EL (cell line): ENCODE measurements around the gene GATM.
"Not testable (repeated sequence)": the region's sequence is repeated elsewhere in the genome, so short reads cannot be mapped to it uniquely, and the experiment has no call there.

Experiments
- DNase-seq: peaks from one replicate; pipeline ENCODE4 v3.0.0-alpha.2; 2016

The GATM gene

DNA sequence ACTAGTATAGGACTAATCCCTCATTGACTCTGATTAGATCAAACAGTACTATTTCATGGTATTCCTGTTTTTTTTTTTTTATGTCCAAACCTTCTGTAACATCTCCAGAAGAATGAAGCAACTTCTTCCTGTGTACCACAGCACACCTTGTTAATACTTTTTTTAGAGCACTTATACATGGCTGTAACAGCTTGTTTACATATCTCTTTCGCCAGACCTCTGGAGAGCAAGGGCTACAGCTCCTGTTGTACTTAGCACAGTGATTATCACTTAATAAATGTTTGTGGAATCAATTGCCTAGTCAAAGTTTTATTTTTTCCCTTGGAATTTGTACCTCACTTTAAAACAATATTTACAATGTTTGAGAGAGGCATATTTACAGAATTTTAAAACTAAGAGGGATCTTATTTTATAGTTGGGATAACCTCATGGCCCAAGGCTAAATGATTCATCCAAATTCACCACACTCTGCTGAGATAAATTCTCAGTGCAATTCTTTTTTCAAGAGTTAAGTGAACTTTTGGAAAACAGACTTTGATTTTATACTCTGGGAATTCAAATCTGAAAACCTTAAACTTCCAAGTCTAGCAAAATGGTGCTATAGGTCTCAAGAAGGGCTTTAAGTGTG lies 9.2 kb upstream of the GATM start:
- DNase-seq, result peak; percentile 14

DNA sequence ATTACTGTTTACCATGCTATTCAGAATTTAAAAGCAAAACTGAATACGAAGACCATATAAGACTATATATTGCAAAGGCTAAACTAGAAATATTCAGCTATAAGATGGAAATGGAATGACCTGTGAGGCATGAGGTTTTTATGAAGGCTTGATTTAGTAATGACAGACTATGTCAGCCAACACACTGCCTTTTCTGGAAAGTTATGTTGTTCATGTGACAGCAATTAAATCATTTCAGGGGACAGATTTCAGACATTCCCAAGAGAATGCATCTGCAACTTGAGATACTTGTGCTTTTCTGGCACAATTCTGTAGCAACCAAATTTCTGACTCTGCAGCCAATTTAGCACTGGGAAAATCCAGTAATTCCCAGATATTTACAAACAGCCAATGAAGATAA lies 8.6 kb upstream of the GATM start:
- DNase-seq, result no peak

DNA sequence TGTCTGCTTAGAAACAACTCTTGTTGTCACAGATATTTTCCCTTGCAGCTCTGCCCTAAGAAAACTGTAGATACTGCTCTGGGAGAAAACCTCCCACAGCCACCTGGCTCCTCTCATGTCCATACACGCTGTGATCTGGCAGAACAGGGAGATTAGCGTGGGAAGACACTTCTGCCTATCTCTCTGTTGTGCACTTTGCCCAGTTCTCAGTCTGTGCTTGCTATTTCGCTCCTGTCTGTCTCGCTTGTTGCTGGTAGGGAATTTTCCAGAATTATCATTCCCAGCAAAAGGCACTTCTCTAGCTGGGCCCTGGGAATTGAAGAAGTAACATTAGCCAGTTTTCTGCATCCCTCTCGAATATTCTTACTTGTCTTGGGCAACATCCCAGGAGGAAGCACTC lies 8.1 kb upstream of the GATM start:
- no peak for DNase-seq

DNA sequence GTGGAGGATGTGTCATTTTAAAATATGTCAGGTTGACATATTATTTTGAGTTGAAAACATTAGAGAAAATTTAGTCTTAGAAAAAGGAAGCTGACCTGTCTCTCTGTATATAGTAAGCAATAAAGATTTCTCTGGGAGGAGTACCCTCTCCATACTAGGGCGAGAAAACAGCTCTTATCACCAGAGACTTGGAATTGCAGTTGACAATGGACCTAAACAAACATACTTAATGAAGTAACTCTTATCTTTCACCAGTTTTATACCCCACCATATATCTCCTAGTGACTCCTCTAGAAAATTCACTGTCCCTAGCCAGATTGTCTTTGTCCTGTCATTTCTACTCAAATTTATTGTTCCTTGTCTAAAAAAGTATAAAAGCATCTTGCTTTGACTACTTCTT lies 7.2 kb upstream of the GATM start:
- no peak for DNase-seq

DNA sequence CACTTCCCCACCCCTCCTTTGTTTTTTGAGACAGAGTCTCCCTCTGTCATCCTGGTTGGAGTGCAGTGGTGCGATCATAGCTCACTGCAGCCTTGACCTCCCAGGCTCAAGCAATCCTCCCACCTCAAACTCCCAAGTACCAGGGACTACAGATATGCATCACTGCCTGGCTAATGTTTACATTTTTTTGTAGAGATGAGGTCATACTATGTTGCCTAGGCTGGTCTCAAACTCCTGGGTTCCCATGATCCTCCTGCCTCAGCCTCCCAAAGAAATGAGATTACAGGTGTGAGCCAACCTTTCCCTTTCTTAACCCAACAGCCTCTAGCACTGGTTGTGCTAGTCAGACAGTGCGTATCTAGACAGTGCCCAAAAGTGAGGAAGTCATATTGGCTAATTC lies 6.4 kb upstream of the GATM start:
- DNase-seq, result no peak

DNA sequence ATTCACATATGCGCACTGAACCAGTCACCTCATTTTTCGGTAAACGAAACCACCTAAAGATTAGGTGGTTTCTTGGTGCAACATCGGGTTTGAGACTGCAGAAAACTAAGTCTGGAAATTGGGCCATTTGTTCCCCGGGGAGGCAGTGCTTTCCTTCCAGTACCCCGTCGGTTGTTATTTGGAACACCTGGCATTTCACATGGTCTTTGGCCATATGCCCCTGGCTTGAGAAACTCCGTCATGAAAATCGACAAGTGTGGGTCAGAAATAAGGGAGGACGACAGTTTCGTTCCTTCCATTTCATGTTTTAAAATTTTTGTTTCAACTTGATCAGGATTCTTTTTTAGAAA lies 544 bp upstream of the GATM start:
- DNase-seq, result no peak

DNA sequence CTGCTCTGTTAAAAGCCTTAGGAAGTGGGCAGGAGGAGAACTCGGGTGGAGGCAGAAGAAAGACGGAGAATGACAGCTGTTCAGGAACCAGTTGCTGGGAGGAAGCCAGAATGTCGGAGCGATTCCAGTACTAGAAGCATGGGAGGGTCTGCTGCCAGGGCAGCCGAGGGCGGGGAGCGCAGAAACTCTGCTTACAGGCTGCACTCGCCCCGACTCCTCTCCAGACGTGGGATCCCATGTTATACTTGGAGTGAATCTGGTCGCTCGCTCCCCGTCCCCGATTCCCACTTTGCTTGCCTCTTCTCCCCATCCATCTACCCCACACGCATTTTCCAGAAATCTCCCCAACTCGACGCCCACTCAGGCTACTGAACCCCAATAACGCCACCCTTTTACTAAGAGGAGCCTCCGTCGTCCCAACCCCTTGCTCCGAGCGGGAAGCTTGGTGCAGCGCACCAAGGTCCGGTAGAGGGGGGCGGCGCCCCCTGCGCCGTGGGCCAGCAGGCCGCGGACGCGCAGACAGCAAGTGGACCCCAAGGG lies 665 bp downstream of the GATM start:
- no peak for DNase-seq

DNA sequence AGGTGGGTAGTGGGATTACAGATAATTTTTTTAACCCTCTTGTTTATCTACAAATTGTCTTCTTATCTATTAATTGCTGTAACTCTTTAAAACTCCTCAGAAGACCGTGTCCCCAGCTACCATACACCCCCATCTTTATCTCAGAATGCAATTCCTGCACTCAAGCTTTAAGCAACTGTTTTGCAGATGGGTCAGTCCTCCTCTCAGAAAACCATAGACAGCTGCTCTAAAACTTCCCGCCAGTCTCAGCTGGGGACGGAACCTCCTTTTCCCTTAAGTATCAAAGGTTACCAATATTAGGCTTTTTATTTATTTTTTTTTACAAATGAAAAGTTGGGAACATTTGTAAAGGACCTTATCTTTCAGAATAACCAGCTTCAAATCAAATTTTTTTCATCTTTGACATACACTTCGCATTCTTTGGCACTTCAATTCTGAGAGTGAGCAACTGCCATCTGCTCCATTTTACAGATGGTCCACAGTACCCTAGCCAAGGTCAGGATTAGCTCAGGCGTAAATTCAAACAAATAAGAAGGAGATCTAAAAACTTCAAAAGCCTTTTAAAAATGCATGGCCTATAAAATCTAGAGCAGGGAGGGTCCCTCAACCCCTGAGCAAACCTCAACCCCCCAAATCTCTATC lies 1.3 kb downstream of the GATM start:
- no peak for DNase-seq

DNA sequence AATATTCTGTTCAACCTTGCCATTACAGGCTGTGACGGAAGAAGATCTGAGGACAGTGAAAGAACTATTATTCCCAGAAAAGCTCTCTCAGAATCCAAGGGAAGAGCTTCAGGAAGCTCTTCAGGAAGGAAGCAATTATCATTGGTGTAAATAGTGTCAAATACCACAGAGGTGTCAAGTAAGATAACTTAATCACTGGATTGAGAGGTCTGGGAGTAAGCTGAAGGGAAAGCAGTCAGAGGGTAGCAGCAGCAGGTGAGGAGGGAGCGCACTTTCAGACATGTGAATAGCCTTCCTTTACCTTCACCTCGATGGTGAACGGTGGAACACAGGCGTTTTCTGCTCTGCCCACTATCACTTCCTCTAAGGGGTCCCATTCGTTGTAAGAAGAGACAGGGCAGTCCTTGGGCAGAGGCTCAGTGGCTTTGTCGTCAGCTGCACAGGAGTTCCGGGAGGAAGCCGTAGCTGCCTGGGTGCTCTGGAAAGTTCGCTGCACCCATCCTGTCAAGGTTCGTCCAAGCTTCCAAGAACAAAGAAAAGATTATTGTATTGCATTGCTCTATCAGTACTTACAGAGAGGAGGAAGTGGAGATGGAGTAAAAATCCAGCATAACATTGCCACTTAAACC lies 1.9 kb downstream of the GATM start:
- DNase-seq, result no peak

DNA sequence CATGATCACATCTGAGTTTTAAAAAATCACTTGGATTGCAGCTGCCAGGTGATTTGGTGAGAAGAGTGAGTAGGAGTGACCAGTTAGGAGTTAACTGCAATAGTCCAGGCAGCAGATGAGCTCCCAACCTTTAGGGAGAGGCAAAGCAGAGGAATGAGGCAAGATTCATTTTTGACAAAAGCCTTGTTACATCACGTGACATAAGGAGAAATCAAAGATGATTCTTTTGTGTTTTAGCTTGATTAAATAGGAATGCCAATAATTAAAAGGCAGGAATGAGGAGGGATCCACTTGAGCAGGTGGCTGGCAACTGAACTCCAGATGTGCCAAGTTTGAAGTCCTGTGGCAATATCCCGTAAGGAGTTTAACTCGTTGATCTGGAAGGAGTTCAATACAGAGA lies 2.5 kb downstream of the GATM start:
- DNase-seq, result no peak

DNA sequence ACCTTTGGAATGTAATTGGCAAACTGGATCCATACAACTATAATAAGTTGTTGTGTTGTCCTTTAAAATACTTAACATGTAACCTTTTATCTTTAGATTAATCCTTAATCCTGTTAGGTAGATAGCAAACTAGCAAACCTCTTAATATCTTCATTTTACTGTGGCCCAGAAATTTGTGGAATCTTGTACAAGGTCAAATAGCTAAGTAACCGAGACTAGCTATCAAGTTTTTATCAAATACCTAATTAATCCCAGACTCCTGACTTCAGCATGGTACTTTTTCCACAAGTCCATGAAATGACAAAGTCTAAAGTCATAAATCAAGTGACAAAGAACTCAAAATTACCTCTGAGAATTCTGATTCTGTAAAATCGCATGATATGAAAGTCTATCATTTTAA lies 4.4 kb downstream of the GATM start:
- no peak for DNase-seq

DNA sequence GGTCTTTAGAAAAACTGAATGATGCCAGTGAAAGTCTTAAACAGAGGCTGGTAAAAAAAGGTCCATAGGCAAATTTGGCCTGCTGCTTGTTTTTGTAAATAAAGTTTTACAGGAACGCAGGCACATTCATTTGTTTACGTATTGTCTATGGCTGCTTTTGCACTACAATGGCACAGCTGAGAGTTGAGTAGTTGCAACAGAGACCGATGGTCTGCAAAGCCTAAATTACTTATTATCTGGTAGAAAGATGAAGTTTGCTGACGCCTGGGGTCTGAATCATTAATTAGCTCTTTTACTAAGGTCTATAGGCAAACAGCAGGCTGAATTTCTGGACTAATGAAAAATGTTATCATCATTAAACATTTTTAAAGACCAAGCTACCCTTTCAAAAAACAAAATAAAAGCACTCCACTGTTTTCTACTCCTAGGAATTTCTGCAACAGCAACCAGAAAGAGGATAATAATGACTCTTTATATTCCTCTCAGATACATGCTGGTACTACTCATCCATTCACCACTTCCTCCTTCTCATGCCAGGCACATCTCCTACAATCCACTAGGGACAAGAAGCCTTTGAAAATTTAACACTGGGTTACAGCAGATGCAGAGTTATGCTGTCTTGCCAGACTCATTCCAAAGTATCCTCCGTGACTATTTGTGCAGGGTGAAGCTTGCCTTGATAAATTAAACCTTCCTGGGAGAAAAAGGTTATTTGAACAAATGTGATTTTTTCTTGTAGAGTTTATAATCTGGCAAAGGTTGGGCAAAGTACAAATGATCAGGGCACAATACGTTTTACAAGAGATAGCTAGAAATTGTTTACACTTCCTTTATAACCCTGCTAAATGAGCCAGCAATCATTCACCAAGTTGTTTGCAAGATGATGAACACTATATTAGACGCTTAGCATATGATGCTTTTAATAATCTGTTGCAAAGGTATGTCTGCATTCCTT lies 6.0 kb downstream of the GATM start:
- DNase-seq, result no peak

DNA sequence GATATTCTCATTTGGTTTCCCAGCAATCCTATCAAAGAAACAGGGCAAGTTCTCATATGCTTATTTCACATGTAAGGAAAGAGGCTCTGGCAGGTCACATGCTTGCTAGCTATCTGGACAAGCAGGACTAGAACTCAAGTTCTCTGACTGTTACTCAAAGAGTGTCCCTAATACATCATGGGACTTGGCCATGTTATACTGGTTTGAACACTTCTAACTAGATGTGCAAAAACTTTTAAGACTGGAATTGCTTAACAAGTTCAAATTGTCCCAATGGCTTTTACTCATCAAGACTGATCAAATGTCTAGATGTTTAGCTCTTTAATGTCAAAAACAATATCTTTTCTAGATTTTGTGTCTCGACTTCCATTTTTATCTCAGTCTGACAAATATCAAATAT lies 6.8 kb downstream of the GATM start:
- no peak for DNase-seq

DNA sequence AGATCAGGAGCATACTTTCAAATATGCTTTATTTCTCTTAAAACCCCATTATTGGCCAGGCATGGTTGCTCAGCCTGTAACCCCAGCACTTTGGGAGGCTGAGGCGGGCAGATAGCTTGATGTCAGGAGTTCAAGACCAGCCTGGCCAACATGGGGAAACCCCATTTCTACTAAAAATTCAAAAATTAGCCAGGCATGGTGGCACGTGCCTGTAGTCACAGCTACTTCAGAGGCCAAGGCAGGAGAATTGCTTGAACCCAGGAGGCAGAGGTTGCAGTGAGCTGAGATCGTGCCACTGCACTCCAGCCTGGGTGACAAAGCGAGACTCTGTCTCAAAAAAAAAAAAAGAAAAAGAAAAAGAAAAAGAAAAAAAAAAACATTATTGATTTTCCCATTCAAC lies 8.3 kb downstream of the GATM start:
- not testable (repeated sequence) for DNase-seq

DNA sequence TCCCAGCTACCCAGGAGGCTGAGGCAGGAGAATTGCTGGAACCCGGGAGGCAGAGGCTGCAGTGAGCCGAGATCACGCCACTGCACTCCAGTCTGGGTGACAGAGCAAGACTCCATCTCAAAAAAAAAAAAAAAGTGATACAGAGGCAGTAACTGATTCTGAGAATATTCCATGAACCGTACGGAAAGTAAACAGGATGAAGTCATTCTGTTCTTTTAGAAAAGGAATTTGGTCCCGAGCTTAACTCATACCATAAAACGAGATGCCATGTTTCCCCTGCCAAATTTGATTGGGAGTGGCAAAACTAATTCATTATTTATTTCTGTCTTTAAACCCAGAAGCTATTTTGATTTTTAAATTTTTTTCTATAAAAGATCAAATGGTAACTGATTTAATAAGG lies 11.1 kb downstream of the GATM start:
- DNase-seq, result not testable (repeated sequence)

DNA sequence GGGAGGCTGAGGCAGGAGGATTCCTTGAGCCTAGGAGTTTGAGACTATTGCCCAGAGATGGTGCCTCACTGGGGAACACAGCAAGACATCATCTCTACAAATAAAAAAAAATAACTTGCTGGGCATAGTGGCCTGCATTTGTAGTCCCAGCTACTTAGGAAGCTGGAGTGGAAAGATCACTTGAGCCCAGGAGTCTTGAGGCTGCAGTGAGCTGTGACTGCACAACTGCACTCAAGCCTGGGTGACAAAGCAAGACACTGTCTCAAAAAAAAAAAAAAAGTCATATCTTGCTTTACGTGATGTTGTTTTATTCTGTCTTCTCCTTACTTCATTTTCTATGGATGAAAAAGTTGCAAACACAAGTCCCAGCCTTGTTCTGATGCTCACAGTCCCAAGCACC lies 14.1 kb downstream of the GATM start:
- DNase-seq, result no peak

DNA sequence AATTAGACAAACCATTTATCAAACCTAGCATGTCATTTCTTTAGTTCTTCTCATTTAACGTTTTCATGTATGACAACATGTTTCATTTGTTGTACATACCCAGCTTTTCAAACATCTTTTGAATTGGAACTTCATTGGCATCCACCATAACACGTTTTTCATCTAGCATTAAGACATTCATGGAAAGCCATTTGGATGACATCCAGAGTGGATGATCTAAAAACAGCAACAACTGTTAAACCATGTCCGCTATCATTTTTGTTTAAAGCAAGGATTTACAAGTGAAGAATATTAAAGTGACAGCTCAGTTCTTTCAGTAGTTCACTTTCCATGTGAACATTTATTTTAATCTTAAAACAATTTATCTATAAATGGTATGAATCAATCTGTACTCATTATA lies 14.5 kb downstream of the GATM start:
- DNase-seq, result no peak

DNA sequence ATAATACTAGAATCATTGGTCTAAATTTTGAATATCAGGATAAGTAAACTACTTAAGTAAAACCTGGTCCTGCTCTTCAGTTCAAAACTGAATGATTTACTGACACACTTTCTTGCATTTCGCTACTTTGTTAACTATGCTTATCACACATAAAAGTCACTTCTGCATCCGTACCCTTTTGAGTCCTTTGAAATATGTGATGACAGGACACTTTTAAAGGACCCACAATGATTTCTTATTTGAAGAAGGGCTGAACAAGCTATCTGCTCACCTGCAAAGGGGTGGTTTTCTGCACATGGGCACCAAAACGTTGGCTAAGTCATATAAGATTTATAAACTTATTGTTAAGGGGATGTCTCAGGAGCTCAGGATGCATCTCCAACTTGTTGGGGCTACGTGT lies 15.0 kb downstream of the GATM start:
- no peak for DNase-seq

DNA sequence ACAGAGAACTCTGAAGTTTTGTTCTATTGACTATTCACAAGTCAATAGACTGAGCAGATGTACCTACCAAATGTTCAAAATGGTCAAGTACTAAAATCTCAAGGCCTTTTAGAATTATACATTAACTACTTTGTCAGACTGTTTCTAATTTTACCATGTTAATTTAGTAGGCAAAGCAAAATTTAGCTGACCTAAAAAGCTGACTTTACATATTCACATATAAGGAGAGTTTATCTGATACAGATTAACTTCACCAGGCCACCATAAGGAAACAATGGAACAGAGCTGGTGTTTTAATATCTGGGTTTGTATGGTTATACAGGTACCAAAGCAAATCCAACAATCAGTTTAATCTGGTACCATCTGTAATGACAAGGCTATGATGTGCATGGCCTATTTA lies 15.9 kb downstream of the GATM start:
- no peak for DNase-seq

DNA sequence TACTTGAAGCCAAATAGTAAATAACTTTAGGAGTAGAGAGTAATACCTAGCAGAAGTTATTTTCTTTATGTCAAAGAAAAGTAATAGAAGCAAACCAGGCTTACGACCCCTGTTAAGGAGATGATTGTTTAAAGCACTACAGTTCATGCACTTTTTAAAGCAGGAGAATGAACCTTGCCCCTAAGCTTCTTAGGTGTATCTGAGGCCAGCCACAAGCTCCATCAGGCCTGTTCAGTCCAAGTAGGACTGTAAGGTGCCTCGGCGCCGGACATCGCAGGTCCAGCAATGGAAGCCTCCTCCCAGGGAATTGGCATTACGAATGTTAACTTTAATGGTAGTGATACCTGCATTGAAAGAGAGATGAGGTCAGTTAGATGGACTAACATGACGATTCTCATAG lies 16.5 kb downstream of the GATM start:
- no peak for DNase-seq

DNA sequence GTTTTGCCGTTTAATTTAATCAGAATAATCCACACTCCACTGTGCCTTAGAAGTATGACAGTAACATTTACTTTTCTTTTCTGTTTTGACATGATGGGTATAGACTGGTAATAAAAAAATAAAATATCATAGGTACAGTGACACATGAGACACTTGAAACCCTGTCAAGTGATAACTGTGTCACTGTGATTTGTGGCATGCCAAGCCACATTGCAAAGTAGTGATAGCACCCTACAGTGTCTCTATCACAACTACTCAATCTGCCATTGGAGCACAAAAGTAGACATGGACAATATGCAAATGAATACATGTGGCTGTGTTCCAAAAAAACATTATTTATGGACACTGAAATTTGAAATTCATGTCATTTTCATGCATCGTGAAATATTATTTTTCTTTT lies 22.5 kb downstream of the GATM start:
- DNase-seq, result no peak

DNA sequence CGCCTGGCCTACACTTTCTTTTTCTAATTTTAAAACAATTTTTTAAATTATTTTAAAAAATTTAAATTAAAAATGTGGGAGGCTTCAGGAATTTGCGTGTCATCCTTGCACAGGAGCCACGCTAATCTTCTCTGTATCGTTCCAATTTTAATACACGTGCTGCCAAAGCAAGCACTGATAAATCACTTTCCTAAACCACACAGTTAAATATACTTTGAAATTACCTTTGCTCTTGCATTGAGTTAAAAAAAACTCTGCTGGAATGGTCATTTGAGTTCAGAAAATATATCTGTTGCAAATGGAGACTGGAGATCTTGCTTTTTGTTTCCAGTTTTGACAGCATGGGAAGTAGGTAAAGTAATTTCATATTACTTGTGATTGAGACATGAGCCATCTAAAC lies 23.6 kb downstream of the GATM start:
- no peak for DNase-seq

DNA sequence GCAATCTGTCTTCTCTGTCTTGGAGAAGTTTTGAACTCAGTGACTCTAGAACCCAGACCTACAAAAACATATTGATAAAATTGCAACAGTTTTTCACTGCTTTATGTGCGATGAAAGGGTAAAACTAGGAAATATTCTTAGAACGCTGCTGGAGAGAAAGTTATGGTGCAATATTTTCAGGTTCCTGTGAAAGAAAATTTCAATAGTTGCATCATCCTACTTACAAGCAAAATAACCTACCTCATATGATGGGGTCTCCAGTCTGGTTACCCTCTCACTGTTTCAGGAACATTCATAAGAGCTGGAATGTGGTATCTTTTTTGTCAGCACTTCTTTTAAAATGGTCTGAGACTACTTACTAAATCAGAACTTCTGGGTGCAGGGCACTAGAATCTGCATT lies 27.1 kb downstream of the GATM start:
- no peak for DNase-seq

DNA sequence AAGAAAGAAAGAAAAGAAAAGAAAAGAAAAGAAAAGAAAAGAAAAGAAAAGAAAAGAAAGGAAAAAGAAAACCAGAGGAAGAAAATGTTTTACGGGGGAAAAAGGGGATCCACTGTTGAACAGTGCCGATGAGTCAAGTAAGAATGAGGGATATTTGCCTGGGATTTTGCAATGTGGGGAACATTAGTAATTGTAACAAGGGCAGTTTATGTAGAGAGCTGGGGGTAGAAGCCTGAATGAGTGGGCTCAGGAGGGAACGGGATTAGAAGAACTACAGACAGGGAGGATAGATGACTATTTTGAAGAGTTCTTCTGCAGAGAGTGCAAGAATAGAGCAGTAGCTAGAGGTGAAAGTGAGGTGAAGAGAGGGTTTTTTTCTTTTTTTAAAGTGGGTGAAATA lies 28.7 kb downstream of the GATM start:
- no peak for DNase-seq
